Right renal cortex interstitium (tissue), 3 donors: ENCODE data around the gene SECTM1. TPM values are rescaled to one million over a fixed set of nuclear protein-coding genes. Genes with fewer than 3 reads are reported as not detected.

Experiments
- DNase-seq, 3 donors: peaks; one replicate each; pipeline ENCODE4 v3.0.0-alpha.2; 2013; ENCODE audit warnings: low read depth in 3 of 3, low spot score in 2 of 3
- polyA plus RNA-seq, 3 donors: library from polyadenylated mRNA; unstranded; fragments of 120-200 nt; gene quantifications; one replicate each; pipeline ENCODE4 v1.2.1, GENCODE V29; 2013; ENCODE audit not compliant: insufficient read length in 3 of 3

SECTM1 gene
- polyA plus RNA-seq, 3 donors: 1.2 to 1.7 (median 1.4) TPM

GRCh38 chr17:82317394-82318168 lies 16.0 kb downstream of the SECTM1 start, which contains the start of gene CD7:
Gene CD7, minus strand, starts transcription at chr17:82317608. Its CDS starts 113 bp downstream, at chr17:82317495.
- DNase-seq: no peak

- DNase-seq: no peak
Measured at GRCh38 chr17:82316651-82317393, 16.7 kb downstream of the SECTM1 start.

GRCh38 chr17:82315703-82316358 lies 17.7 kb downstream of the SECTM1 start:
- no peak for DNase-seq

- DNase-seq: no peak
Measured at GRCh38 chr17:82314727-82315605, 18.6 kb downstream of the SECTM1 start.

- DNase-seq: no peak
Measured at GRCh38 chr17:82314012-82314726, 19.4 kb downstream of the SECTM1 start.

- no peak for DNase-seq
Measured at GRCh38 chr17:82313195-82314011, 20.2 kb downstream of the SECTM1 start.

GRCh38 chr17:82311971-82312370 lies 21.6 kb downstream of the SECTM1 start:
- no peak for DNase-seq

- no peak for DNase-seq
Measured at GRCh38 chr17:82310877-82311276, 22.7 kb downstream of the SECTM1 start.

GRCh38 chr17:82309656-82310570 lies 23.7 kb downstream of the SECTM1 start:
- DNase-seq: no peak

- DNase-seq: no peak
Measured at GRCh38 chr17:82305727-82306300, 27.8 kb downstream of the SECTM1 start.

- no peak for DNase-seq
Measured at GRCh38 chr17:82304826-82305726, 28.5 kb downstream of the SECTM1 start.

- no peak for DNase-seq
Measured at GRCh38 chr17:82303944-82304808, 29.4 kb downstream of the SECTM1 start.

- no peak for DNase-seq
Measured at GRCh38 chr17:82302991-82303943, 30.3 kb downstream of the SECTM1 start.

GRCh38 chr17:82302568-82302963 lies 31.0 kb downstream of the SECTM1 start:
- no peak for DNase-seq
